Ishikawa (cell line): ENCODE results near the gene C16orf92.

Experiments
- CEBPB ChIP-seq: IDR thresholded peaks from 2 replicates; pipeline ENCODE4 v1.6.1; 2012
- CREB1 ChIP-seq: IDR thresholded peaks from 2 replicates; pipeline ENCODE4 v1.6.1; 2012; ENCODE audit warnings: low read depth
- EGR1 ChIP-seq: IDR thresholded peaks from 2 replicates; pipeline ENCODE4 v1.6.1; 2012
- EP300 ChIP-seq: IDR thresholded peaks from 2 replicates; pipeline ENCODE4 v1.6.1; 2012; ENCODE audit warnings: borderline replicate concordance
- FOXM1 ChIP-seq: IDR thresholded peaks from 2 replicates; pipeline ENCODE4 v1.6.1; 2012; ENCODE audit warnings: low read depth, borderline replicate concordance
- NFIC ChIP-seq: IDR thresholded peaks from 2 replicates; pipeline ENCODE4 v1.6.1; 2012
- RAD21 ChIP-seq: IDR thresholded peaks from 2 replicates; pipeline ENCODE4 v1.6.1; 2012; ENCODE audit warnings: low read depth
- REST ChIP-seq: IDR thresholded peaks from 2 replicates; pipeline ENCODE4 v1.6.1; 2012; ENCODE audit warnings: low read depth, mild to moderate bottlenecking
- TAF1 ChIP-seq: IDR thresholded peaks from 2 replicates; pipeline ENCODE4 v1.6.1; 2012; ENCODE audit warnings: low read depth, mild to moderate bottlenecking
- TCF12 ChIP-seq: IDR thresholded peaks from 2 replicates; pipeline ENCODE4 v1.6.1; 2012; ENCODE audit warnings: low read depth
- TEAD4 ChIP-seq: IDR thresholded peaks from 2 replicates; pipeline ENCODE4 v1.6.1; 2012
- YY1 ChIP-seq: IDR thresholded peaks from 2 replicates; pipeline ENCODE4 v1.6.1; 2012; ENCODE audit warnings: low read depth
- ZBTB7A ChIP-seq: IDR thresholded peaks from 2 replicates; pipeline ENCODE4 v1.6.1; 2012; ENCODE audit warnings: low read depth
- TF ChIP-seq, protein P1 (sequence below): IDR thresholded peaks from 2 replicates; pipeline ENCODE4 v1.6.1; 2012
- TF ChIP-seq, protein P2 (sequence below): IDR thresholded peaks from 2 replicates; pipeline ENCODE4 v1.6.1; 2012

Gene C16orf92

DNA sequence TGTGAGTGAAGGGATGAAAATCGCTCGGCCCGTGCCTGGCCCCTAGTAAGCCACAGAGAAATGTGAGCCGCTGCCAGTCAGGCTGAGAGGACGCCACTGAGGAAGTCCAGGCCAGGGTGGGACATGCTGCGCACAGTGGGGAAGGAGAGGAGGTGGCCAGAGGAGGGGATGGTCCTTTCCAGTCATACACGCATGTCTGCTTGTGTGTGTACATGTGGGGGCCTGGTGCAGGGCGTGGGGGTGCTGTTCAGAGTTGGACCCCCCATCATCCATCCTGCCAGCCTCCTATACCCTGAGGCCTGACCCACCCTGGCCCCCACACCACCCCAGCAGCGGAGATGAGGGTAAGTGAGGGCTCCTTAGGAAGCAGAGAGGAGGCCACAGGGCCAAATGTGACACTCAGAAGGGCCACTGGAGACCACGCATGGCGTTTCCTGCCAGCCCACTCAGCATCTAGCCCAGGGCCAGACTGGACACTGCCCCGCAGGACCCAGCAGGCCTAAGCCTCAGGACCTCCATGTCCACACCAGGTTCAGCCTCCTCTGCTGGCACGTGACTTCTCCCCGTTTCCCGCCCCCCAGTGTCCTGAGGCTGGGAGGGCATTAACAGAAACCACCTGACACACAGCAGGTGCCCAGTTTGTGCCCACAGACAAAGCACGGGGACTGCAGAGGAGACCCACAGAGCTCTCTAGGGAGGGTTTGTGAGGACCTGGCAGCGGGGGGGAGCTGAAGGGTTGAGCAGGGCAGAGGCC, 19.2 kb upstream of the C16orf92 start:
- no peak for TF ChIP-seq EP300
- TF ChIP-seq, protein P1, sequence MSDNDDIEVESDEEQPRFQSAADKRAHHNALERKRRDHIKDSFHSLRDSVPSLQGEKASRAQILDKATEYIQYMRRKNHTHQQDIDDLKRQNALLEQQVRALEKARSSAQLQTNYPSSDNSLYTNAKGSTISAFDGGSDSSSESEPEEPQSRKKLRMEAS, result no peak
- TF ChIP-seq FOXM1, result no peak
- TF ChIP-seq, protein P2, sequence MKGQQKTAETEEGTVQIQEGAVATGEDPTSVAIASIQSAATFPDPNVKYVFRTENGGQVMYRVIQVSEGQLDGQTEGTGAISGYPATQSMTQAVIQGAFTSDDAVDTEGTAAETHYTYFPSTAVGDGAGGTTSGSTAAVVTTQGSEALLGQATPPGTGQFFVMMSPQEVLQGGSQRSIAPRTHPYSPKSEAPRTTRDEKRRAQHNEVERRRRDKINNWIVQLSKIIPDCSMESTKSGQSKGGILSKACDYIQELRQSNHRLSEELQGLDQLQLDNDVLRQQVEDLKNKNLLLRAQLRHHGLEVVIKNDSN, result no peak

GRCh38 chr16:30004424-30004776, 18.6 kb upstream of the C16orf92 start:
- TF ChIP-seq CREB1 (no peak), TCF12 (no peak), TAF1 (no peak), ZBTB7A (no peak), RAD21 (no peak), REST (no peak), TEAD4 (no peak), EGR1 (no peak), CEBPB (no peak), FOXM1 (no peak), EP300 (no peak), NFIC (no peak), YY1 (no peak)
- TF ChIP-seq, protein P2, result no peak
- TF ChIP-seq, protein P1, result no peak

DNA sequence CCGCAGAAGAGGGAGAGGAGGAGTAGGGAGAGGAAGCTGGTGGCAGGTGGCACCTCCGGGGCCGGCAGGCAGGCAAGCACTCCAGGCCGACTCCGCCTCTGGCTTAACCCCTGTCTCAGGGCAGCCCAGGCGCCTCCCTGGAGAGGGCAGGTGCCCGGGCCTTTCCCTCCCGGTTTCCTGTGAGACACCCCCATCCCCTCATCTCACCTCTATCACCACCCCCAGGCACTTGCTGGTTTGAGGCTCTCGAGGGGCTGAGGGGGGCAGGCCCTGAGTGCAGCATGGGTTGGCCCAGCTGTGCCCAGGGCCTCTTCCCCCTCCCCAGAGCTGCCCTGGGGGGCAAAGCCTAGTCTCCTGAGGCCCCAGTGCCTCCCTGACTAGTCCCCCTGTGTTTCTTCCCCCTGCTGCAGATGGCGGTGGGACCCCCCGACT, 18.2 kb upstream of the C16orf92 start:
- TF ChIP-seq TEAD4 (no peak), EP300 (no peak), EGR1 (no peak), RAD21 (no peak), REST (no peak), CEBPB (no peak), YY1 (no peak), CREB1 (no peak), TAF1 (no peak), NFIC (no peak), ZBTB7A (no peak), FOXM1 (no peak), TCF12 (no peak)
- TF ChIP-seq, protein P1, result no peak
- TF ChIP-seq, protein P2, result no peak

DNA sequence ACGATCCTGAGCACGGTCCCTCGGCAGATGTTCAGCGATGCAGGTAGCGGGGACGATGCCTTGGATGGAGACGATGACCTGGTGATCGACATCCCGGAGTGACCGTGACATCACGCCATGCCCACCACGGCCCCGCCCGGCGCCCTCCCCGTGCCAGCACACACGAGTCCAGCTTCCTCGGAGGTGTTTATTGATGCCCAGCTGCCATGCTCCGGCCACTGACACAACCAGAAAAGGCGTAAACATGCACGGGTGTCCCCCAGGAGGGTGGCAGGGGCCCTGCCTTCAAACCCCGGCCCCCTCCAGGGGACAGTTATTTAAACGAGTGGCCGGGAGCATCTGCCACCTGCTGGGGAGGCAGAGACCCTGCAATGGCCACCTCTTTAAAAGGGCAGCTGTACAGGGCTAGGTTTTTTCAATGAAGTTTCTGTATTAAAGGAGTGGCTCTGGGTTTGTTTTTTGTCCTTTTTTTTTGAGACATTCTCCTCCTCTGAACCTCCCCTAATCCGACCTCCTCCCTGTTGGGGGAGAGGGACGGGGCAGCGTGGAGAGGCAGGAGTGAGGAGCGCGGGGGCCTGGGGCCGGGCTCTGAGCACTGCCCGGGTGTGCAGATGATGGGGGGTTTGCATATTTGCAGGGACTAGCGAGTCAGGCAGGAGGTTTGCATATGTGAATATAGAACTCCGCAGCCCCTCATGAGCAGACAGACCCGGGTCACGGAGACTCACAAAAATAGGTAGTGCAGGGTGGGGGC, 17.5 kb upstream of the C16orf92 start:
- TF ChIP-seq RAD21 (no peak; the same call in 1 of the 2 replicates), TEAD4 (no peak), YY1 (0 out of 2 replicates have a peak, but pooled peaks have one; percentile 34), CEBPB (no peak)

DNA sequence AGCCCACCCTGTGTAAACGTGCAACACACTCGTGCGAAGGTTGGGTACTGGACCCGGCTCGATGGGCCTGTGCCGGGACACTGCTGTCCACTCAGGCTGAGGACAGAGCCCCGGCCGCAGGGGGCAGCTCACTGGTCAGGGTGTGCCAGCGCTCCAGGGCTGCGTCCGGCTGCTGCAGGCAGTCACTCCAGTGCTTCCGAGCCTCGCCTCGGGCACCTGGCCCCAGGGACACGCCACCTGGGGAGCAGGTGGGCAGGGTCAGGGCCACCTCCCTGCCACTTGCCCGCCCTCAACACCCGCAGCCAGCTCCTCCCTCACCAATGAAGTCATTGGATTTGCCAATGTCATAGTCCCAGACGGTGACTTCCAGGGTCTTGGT, 16.9 kb upstream of the C16orf92 start:
- TF ChIP-seq TEAD4 (no peak), CEBPB (no peak), CREB1 (no peak), TCF12 (no peak), FOXM1 (no peak)
- TF ChIP-seq, protein P1, result no peak
